Measurements from ENCODE around the gene EXOC7.
A peak's percentile ranks its signal among the peaks of the same experiment; 100 is the strongest.
"Not testable (repeated sequence)": the region's sequence is repeated elsewhere in the genome, so short reads cannot be mapped to it uniquely, and the experiment has no call there.

EXOC7 gene

DNA sequence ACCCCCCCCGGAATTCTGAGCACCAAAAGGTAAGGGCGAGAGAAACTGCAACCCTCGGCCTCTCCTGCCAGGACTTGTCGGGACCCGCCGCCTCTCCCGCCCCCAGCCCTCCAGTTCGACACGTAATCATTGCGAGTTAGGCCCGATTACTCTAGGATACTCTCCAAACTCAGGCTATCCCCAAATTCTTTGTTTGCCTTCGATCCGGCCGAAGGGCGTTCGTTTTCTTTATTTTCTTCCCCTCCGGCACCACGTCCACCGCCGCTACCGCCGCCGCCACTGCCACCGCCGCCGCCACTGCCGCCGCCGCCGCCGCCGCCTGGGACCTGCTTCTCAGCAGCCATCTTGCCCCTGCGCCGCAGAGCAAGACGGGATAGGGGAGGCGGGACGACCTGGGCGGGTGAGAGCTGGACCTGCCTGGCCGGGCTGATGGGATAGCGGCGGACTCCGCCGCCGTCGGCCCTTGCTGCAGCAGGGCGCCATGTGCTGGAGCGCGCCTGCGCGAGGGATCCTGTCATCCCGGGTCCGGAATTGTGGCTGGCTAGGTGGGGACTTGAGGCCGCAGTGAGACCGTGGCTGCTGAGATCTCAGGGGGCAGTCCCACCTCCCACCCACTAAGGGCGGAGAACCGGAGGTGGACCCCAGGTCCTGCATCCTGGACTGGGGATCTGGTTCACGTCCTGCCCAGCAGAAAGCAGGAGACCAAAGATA lies 31.3 kb downstream of the EXOC7 start, which contains the start of gene SRP68:
Gene SRP68 (minus strand): TSS at position 370 of the 711 bp plus-strand sequence. CDS start 26 bp downstream, at position 344.
- peak; percentile 87 for DNase-seq

DNA sequence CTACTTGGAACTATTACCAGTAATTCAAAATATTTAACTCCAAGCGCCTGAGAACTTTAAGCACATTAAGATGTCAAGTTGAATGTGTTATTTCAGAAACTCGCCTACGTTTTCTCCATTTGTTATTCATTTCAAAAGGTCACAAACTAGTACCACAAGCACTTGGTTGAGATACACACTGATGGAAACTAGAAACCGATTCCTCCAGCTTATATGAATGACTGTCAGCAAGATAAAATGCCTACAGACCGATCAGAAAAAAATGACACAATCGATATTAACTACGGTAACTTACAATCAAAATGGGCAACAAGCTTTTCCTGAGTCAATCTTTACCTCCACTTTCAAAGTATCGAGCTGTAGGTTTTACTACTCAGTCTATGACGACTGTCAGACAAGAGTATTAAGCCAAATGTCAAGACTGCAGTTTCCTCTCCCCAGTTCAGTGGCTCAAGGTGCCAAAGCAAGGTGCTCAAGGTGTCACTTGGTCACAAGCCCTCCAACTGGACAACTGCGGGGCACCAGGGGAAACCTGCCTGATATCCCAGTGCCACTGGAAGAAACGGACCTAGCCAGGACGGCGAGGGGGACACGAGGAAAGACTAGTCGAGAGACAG lies 31.9 kb downstream of the EXOC7 start:
- DNase-seq, result no peak

DNA sequence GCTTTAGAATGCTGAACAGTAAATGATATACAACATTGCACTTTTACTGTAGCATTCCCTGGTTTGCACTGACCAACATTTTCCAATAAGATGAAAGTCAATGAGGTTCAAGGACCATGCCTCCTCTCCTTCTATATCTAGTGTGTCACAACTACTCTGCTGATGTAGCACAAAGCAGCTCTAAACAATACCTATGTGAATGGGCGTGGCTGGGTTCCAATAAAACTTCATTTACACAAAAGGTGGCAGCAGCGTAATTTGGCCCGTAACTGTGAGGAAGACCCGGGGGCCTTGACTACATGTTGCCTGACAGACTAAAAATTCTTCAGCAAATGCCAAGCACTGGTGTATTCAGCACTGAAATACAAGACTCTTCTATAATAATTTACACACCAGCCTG lies 37.8 kb downstream of the EXOC7 start:
- no peak for DNase-seq

DNA sequence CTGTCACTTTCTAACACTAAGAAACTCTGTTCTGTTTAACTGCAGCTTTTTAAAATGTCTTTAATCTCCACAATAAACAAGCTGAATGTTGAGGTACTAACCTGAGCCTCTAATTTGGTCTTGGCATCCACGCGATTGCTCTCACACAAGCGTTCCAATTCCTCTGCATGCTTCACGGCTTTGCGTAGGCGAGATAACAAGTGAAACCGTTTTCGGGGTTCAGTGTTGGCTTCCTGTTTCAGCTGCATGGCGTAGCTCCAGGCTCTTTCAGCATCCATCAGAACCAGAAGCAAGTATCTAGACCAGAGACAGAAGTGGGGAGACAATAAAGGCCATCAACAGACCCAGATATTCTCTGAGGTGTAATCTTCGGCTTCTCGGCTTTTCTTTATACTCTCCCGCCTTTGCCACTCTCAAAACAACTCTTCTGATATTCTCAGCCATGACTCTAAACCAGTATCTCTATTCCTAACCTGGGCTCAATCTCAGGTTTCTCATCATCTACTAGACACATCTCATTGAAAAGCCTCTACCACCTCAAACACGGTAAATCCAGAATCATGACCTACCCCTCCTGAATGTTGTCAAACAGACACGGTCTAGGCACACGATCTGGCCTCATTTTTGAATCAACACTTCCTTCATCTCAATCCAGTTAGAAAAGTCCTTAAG lies 39.6 kb downstream of the EXOC7 start:
- no peak for DNase-seq

DNA sequence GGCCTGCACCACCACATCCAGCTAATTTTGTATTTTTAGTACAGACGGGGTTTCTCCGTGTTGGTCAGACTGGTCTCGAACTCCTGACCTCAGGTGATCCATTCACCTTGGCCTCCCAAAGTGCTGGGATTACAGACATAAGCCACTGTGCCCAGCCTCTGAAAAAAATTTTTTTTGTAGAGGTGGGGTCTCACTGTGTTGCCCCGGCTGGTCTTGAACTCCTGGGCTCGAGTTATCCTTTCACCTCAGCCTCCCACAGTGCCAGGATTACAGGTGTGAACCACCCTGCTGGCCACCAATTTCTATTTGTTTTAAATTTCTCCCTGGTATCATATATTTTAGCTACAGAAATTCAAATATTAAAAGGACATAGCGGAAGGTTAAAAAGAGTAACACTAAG lies 45.3 kb downstream of the EXOC7 start:
- DNase-seq, result not testable (repeated sequence)

DNA sequence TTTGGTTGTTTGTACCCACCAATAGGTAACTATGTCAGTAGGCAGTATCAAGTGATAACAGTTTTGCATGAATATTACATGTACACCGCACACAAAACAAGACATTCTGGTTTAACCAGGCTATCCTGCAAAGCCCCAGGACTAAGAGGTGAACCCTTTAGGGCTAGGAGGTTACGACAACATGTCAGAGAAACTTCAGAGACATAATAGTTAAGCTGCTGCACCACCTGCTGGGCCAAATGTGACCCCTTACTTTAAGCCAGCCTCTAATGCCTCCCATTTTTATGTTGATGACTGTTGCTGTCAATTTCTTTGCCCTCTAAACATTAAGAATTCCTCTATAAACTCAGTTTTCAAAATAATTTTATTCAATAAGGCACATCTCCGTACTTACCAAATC lies 46.7 kb downstream of the EXOC7 start:
- DNase-seq, result no peak

DNA sequence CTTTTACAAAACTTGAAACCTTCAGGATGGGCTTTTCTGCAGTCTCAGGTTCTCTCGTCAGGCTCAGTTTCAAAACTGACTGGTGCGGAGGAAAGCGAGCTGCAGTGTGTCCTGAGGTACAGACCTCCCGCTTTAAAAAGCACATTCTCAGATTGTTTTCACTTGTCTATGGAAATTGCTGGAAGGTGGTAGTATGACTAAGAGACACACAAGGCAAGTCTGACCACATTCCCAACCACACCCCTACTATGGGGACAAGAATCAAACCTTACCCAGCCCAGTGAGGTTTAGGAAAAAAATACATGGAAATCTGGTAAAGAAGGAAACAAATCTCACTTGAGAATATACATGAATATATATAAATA lies 49.5 kb downstream of the EXOC7 start:
- DNase-seq, result no peak

DNA sequence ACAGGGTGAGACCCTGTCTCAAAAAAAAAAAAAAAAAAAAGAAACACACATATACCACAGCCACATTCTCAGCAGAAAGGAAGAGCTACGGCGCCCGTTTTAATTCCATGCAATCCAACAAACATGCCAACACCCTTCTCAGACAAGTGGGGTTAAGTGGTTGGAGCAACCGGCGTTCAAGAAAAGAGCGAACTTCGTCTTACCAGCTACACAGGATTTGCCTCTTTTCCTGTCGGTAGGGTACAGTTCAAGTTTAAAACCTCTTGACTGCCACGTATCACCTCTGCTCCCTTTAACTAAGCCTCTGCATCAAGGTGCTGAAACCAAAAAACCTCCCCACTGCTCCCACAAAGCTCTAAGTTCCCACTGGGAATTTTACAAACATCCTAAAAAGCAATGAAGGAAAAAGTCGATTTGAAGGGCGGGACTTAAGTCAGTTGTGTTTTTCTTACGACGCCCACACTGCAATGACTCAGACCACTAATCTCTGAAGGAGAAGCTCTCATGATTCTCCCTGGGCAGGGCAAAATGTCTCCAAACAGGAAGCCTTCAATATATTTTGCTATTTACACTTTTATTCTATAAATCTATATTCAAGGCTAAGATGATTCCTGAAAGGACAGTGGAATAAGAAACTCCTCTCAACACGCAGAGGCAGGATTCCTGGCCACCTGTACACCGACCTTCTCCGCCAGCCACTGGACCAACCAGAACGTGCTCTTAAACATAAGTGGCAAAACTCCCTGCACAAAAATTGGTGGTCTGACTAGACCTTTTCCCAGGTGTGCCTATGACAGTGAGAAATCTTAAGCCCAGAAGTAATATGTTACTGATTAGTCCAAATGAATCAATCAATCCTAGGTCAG lies 50.1 kb downstream of the EXOC7 start:
- no peak for DNase-seq

DNA sequence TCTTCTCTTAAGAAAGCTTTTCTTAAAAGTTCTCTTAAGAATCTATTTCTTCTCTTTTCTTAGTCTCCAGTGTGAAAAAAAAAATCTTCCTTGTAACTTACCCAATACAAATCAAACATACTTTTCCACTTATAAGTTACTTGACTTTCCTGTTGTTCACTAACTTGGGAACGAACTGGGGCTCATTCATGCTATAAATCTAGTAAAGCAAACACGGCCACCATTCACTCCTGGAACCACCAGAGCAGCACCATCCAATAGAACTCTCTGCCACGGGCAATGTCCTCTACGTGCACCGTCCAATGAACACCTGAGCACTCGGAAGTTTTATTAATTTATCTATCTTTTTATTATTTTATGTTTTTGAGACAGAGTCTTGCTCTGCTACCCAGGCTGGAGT lies 52.0 kb downstream of the EXOC7 start:
- no peak for DNase-seq

DNA sequence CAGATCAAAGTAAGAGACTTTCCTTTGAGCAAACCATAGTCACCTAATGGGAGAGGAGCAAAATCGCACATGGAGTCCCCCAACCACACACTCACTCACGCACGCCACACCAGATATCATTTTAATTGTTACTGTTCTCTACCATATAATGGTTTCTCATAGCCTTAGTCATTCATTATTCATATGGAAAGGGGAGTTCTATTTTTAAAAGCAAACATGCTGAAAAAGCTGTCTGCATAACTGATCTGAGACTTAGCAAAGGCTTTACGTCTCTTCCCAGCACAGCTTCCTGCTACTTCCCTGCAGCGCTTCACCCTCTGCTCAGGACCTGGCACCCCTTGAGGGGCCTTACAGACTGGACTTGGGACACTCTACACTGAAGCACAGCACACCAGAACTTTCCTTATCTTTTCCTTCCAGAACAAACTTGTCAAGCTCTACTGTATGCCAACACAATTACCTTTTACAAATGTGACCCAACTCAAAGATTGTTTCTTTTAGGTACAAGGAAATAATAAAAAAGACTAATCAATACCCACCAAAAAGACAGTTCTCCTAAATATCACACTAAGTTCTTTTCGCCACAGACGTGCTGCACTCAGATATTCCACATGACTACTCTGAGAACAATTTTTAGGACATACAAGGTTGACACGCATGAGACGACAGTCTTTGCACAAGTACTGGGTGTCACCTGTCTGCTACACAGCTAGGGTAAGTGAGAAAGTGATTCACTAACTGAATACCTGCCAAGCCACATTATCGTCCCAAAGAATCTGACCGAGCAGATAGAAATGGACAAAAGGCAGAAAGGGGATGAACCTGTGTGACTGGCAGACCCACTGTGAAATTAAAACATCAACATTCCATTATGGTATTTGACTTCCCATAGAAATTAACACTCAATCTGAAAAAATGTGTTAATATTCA lies 52.8 kb downstream of the EXOC7 start:
- no peak for DNase-seq

DNA sequence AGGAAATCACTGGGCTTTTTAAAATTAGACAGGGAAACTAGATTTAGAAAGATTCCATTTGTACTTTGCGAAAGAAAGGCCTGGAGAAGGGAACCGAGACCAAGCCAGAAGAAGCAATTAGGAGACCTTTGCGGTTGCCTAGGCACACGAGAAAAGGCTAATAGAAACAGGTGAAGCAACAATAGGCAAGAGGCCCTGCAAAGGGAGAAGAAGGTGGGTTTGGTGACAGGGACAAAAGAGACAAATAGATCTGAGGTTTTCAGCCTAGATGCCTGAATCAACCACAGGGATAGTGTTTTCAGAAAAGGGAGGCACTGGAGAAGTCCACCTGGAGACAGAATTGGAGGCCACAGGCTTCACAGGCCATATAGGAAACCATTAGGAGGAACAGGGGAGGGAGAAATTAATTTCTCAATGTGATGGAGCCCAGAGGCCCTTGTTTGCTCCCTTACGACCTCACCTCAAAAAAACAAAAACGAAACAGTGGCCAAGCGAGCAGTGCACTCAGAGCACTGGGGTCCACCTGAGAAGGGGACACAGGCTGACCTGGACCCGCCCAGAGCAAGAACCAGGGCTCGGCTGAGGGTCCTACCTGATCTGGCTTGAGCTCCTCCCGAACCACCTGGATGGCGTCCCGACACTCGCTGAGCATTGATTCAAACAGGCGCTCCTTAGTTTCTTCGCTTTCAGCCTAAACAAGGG lies 53.6 kb downstream of the EXOC7 start:
- DNase-seq, result no peak

DNA sequence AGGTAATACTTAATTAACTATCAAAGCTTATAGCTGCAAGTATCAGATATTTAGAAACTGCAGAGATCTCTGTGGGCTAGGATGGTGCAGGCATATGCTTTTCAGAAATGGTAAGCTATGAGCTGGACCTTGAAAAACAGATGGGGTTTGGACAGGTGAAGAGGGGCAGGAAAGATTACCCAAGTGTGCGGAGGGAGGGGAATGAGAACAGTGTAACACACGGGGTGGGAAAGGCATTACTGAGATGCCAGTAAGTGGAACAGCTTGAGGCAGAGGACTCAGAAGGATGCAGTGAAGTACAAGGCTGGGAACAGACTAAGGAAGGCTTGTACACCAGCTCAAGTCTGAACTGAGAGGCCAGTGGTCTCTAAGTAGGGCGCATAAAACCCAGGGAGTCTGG lies 54.3 kb downstream of the EXOC7 start:
- DNase-seq, result no peak

DNA sequence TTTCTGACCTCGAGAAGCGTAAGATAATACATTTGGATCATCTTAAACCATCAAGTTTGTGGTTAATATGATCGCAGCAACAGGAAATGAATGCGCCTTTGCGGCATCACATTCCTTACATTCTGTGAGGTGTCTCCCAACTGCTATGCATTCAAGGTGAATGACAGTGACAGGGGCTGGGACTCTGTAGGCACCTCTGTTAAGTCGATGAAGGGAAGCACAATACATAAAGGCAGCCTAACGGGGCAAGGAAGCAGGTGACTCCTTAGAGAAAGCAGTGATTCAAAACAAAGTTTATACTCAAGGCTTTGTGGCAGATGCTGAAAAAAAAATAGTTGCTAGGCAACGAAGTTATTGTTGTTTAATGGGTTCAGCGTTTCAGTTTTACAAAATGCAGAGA lies 54.9 kb downstream of the EXOC7 start:
- no peak for DNase-seq

DNA sequence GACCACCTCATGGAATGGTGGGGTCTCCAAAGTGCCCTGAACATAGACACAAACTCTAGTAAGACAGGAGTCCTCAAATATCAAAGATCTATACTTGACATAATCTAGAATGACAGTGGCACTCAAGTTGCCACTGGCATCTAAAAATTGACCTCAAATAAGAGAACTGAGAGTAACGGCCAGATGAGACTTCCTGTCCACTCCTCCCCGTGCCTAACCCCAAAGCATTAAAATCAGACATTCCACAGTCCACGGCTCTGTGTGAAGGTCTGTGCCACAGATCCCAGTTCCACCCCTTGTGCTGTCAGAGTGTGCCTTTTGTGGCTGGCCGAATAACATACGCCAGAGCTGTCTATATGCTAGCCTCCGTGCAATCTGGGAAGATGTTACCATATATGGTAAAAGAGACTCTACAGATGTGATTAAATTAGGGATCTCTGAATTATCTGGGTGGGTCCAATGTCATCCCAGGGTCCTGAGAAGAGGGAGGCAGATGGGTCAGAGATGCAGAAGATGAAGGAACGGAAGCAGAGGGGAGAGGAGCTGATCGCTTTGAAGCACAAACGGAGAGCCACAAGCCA lies 55.5 kb downstream of the EXOC7 start:
- DNase-seq, result no peak

DNA sequence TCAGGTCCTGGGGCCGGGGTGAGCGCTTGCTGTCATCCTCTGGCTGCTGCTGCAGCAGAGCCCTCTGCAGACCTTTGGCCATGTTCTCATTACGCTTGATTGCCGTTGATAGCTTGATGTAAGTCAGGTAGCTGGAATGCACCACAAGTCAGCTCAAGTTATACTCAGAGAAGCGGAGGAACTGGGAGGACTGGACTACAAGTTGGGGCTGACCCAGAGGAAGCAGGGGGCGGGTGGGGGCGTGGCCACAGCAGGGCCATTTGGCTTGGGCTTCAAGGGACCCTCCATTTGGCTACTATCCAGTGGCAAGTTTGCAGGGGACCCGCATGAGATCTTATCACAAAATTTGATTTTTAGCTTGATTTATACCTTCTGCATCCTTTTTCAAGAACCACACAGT lies 57.5 kb downstream of the EXOC7 start:
- no peak for DNase-seq

DNA sequence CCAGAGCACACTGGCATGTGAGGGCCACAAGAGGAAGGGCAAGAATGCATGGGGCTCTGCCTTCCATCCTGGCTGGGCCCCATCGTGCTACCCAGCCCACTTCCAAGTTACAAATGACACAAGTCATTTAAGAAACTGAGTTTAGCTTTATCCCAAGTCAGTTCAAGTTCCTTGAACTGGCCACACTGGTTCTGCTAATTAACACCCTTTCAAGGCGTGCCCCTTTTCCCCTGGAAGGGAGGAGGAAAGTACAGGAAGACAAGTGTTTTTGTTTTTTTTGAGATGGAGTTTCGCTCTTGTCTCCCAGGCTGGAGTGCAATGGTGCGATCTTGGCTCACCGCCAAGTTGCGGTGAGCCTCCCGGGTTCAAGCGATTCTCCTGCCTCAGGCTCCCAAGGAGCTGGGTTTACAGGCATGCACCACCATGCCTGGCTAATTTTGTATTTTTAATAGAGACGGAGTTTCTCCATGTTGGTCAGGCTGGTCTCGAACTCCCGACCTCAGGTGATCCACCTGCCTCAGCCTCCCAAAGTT lies 59.0 kb downstream of the EXOC7 start:
- not testable (repeated sequence) for DNase-seq

DNA sequence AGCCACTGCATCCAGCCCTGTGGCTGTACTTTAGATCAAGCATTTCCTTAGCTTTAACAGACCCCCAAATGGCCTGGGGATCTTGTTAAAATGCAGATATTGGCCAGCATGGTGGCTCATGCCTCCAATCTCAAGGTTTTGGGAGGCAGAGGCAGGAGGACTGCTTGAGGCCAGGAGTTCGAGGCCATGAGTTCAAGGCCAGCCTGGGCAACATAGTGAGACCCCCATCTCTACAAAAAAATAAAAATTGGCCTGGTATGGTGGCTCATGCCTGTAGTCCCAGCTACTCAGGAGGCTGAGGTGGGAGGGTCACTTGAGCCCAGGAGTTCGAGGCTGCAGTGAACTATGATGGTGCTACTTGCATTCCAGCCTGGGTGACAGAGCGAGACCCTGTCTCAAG lies 60.7 kb downstream of the EXOC7 start:
- DNase-seq, result not testable (repeated sequence)

DNA sequence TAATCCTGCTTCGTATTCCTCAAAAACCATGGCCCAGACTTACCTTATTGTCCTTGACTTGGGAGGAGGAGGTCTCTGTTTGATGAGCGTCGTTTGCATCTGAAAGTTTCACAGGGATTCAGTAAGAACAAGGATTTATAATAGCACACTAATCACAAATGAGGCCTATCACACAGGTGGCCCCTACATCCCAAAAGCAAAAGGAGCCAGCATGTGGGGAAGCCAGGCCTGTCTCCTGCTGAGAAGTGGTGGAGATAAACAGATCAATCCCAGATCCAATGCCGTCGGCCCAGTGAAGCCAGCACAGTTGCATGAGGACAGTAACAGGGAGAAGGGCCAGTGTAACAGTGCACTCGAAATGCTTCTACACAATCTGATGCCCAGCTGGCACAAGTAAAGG lies 63.2 kb downstream of the EXOC7 start:
- no peak for DNase-seq

DNA sequence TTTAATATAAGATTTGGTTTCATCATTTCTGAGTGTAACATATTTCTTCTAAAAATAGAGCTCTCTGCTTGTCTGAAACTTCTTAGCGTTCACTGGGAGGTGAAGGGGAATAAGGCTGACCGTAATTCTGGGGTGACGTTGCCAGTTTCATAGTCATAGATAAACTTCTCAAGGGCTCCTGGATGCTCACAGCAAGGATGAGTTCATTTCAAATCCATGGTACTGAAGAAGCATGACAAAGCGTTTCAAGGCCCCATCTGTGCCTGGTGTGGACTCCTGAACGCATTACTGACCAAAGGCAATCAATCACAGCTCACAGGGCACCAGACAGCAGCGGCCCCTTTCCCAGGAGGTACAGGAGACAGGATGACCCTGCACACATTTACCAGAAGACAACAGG lies 64.5 kb downstream of the EXOC7 start:
- DNase-seq, result no peak

DNA sequence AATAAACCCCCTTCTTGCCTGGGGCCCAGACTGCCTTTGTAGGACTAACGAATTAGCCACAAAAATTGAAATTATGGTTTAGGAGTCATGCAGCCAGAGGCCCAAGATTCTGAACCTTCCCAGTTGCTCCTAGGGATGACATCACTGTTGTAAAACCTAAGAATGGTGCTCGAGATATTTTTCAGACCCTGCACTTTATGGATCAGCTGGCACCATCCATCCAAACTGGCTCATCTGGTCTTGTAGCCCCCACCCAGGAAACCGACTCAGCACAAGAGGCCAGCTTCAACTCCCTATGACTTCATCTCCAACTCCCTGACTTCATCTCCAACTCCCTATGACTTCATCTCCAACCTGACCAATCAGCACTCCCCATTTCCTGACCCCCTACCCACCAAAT lies 65.5 kb downstream of the EXOC7 start:
- no peak for DNase-seq

Measured in NCI-H1694 treated with DMSO at 0.1 percent for 48 hours (cell line).